NOMO-1 treated with DMSO at 0.1 percent for 48 hours (cell line): ENCODE measurements around the gene YPEL3.
"Not testable (repeated sequence)": the region's sequence is repeated elsewhere in the genome, so short reads cannot be mapped to it uniquely, and the experiment has no call there.

Experiments used
- DNase-seq: peaks from one replicate; lab custom pipeline; 2025; ENCODE audit not compliant: unreplicated experiment; lab: John Stamatoyannopoulos, UW

The YPEL3 gene, protein sequence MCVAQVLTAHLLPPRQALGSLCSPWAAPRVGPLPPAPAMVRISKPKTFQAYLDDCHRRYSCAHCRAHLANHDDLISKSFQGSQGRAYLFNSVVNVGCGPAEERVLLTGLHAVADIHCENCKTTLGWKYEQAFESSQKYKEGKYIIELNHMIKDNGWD

DNA sequence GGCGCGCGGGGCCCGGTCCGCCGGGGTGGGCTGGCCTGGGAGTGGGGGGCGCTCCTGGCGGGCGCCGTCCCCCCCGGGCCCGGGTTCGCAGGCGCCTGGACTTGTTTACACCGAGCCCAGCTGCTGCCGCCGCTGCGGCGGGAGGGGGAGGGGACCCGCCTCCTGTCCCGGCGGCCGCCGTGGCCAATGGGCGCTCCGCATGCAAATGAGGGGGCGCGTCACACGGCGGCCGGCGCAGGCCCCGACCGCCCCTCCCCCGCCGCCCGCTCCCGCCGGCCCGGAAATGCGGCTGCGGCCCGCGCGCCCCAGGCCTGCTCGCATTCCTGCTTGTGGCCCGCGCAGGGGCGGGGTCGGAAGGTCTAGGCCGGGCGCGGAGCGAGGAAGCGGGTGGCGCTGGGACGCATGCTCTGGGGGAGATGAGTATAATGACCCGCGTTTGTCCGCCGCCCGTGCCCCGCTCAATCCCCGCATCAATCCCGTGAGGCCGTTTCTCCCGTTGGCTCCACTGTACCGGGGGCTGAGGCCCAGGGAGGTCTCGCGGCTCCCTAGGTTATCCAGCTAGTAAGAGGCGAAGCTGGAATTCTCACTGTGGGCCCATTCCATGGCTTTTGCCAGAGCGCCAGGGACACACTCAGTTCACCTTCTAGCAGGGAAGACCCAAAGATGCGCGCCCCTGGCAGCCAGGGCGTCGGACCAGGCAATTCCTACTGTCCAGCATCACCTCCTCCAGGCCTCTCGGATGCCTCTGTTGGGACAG, at the start of gene YPEL3:
Gene YPEL3 (minus strand): TSS at position 109 of the 757 bp plus-strand sequence. CDS start 731 bp downstream, outside the sequence.
- DNase-seq = peak; percentile 80

DNA sequence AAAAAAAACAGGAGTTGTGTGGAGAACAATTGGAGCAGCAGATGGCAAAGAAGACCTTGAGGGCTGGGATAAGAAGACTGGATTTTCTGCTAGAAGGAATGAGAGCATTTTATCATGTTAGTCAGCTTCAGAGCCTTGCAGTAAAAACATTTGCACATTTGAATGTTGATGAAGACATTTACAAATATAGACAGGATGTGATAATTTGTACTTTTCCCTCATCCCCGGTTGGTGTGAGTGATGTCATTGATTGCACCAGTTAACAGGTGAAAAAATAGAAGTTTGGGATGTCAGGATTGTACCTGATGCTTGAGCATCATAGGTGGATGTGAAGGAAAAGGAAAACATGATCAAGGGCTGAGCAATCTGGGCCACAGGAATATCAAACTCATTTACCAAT, 49.6 kb upstream of the YPEL3 start:
- no peak for DNase-seq

DNA sequence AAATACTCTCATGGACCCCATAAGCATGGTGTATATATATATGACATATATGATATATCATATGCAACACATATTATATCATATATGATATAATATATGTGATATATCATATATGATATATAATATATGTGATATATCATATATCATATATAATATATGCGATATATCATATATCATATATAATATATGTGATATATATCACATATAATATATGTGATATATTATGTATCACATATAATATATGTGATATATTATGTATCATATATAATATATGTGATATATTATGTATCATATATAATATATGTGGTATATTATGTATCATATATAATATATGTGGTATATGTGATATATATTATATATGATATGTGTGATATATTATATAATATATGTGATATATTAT, 48.9 kb upstream of the YPEL3 start:
- DNase-seq = no peak

DNA sequence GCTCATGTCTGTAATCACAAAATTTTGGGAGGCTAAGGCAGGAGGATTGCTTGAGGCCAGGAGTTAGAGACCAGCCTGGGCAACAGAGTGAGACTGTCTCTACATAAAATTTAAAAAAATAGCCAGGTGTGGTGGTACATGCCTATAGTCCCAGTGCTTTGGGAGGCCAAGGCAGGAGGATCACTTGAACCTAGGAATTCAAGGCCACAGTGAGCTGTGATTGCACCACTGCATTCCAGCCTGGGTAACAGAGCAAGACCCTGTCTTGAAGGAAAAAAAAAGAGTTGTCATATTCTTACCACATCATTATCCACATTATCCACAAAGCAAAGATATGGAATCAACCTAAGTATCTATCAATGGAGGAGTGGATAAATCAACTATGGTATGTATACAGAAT, 48.0 kb upstream of the YPEL3 start:
- no peak for DNase-seq

DNA sequence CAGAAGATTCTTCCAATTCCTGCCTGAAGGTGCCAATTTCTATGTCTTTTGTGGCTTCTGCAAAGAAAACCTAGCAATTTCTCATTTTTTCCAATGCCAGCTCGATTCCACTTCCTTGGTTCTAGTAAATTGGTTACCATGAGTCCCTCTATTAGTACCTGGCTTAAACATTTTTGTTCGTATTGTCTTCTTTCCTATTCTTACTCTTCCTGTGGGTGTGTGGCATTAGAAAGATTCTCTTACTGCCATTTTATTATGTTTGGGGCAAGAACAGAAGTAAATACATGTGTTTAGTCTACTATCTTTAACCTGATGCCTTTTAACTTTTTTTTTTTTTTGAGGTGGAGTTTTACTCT, 47.3 kb upstream of the YPEL3 start:
- no peak for DNase-seq

DNA sequence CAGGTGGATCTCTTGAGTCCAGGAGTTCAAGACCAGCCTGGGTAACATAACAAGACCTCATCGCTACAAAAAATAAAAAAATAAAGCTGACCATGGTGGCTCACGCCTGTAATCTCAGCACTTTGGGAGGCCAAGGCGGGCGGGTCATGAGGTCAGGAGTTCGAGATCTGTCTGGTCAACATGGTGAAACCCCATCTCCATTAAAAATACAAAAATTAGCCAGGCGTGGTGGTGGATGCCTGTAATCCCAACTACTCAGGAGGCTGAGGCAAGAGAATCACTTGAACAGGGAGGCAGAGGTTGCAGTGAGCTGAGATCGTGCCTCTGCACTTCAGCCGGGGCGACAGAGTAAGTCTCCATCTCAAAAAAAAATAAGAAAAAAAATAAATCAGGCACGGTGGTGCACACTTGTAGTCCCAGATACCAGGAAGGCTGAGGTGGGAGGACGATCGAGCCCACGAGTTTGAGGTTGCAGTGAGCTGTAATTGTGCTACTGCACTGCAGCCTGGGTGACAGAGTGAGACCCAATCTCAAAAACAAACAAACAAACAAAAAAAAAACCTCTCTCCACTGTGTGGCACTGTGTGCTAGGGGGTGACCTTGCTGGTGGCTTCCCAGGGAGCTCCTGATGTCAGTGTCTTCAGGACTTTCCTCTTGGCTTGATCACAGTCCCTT, 46.8 kb upstream of the YPEL3 start:
- peak; percentile 6 for DNase-seq

DNA sequence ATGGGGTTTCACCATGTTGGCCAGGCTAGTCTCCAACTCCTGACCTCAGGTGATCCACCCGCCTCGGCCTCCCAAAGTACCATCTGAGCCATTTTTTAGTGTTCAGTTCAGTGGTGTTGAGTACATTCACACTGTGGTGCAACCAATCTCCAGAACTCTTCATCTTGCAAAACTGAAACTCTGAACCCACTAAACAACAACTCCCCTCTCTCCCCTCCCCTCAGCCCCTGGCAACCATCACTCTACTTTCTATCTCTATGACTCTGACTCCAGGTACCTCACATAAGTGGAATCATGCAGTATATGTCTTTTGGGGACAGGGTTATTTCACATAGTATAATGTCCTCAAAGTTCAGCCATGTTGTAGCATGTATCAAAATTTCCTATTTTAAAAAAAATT, 45.7 kb upstream of the YPEL3 start:
- no peak for DNase-seq

DNA sequence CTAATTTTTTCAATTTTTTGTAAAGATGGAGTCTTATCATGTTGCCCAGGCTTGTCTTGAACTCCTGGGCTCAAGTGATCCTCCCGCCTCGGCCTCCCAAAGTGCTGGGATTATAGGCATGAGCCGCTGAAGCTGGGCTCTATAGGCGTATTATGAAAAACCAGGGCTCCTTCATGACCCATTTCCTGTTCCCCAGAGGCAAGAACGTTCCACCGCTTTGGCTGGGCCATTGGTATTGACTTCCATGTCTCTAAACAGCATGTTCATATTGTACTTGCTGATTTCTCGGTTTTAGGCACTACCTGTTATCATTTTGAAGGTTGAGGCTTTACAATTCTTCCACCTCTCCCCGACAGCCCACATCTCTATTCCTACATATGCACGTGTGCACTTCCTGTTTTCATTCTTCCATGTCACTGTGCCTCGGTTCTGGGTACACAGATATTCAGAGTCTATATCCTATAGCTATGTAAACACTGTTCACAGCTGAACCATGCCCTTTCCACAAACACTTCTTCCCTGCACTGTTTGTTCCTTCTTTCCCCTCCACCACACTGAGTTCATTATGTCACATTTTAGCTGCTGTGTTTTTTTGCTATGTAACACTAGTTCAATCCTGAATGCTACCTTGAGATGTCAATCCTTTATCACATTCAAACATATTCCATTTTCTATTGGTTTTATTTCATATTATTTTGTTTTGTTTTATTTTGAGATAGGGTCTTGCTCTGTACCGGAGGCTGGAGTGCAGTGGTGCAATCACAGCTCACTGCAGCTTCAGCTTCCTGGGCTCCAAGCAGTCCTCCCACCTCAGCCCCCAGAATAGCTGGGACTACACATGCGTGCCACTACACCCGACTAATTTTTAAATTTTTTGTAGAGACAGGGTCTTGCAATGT, 43.8 kb upstream of the YPEL3 start:
- peak; percentile 11 for DNase-seq

DNA sequence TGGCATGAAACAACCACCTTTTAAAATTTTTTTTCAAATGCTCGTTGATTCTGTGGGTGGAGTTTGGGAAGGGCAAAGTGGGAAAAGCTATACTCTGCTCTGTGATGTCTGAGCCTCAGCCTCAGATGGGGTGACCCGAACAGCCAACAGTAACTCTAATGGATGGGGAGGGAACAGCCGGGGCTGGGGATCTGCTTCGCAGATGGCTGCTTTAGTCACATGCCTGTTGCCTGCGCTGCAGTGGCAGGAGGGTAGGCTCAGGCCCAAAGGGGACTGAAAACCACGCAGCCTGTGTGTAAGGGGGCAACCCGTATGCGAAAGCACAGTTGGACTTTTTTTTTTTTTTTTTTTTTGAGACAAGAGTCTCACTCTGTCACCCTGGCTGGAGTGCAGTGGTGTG, 41.9 kb upstream of the YPEL3 start:
- DNase-seq = no peak

DNA sequence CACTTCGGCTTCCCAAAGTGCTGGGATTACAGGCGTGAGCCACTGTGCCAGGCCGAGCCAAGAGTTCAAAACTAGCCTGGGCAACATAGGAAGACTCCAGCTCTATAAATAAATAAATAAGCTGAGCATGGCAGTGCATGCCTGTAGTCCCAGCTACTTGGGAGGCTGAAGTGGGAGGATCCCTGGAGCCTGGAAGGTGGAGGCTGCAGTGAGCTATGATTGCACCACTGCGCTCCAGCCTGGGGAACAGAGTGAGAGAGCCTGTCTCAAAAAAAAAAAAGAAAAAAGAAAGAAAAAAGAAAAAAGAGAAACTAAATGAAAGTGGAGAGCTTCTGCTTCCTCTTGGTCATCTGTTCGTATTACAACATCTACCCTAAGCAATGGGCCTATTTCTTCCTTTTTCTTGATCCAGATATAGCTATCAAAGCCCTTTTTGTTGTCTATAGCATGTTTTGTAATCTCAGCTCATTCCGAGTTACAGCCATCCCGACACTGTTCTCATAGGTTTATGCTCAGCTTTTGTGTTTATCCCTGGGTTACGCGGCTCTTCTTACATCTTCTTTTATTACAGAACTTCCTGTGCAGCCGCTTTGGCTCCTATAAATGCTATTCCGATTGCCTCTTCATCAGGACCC, 41.1 kb upstream of the YPEL3 start:
- peak; percentile 85 for DNase-seq

DNA sequence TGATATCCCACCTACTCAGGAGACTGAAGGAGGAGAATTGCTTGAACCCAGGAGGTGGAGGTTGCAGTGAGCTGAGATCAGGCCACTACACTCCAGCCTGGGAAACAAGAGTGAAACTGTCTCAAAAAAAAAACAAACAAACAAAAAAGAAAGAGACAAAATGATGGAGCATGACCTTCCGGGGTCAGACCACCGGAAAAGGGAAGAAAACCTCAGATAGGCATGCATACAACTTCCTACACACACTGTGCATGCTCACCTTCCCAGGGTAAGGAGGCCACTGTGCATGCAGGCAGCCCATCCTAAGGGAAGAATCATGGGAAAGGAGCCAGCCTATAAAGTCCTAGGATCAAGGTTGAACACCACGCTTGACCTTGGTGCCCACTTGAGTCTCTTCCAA, 36.6 kb upstream of the YPEL3 start:
- no peak for DNase-seq

DNA sequence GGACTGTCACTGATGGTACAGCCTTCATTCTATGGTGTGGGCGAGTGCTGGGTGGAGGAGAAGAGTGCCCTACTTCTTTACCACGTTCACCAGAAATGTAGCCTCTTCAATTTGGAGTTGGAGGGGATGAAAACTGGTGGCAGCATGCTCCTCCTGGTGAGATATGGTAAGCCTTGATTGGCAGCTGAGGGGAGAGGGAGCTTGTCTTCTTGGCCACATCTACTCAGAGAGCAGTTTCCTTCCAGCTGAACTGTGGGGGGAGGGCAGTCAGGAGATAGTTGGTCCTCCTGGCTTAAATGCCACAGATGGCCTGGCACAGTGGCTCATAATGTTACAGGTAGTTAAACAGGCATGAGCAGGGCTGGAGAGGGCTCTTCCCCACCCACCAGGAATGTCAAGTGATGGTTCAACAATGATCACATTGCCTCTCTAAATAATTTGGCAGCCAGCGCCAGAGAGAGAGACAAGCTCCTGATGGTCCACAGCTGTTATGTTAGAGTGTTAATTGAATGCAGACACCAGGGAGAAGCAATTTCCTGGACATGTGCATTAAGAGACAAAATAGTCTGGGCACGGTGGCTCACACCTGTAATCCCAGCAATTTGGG, 36.0 kb upstream of the YPEL3 start:
- DNase-seq = no peak

DNA sequence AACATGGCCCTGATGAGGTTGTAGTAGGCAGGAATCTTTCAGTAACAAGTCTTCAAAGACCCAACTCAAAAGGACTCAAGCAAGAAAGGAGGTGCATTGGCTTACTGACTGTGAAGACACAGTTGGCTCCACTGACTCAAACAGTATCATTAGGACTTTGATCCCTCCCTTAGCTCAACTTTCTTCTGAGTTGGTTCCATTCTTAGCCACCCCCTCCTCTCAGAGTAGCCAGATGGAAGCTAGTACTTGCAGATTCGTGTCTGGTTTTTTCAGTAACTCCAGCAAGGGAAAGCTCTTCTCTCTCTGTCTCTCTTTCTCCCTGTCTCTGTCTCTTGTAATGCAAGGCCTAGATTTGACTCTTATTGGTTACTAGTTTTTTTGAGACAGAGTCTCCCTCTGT, 32.0 kb upstream of the YPEL3 start:
- DNase-seq = no peak

DNA sequence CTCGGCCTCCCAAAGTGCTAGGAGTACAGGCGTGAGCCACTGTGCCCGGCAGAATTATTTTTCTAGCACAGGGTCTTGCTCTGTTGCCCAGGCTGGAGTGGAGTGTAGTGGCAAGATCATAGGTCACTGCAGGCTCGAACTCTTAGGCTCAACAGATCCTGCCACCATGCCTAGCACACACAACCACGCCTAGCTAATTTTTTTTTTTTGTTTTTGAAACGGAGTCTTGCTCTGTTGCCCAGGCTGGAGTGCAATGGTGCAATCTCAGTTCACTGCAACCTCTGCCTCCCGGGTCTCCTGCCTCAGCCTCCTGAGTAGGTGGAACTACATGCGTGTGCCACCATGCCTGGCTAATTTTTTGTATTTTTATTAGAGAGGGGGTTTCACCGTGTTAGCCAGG, 29.7 kb upstream of the YPEL3 start:
- not testable (repeated sequence) for DNase-seq

DNA sequence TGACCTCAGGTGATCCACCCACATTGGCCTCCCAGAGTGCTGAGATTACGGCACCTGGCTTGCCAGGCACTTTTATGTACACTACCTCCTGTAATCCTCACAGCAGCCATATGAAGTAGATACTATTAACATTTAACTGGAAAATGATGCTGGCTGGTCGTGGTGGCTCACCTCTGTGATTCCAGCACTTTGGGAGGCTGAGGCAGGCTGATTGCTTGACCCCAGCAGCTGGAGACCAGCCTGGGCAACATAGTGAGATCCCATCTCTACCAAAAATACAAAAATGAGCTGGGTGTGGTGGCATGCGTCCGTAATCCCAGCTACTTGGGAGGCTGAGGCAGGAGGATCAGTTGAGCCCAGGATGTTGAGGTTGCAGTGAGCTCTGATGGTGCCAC, 29.0 kb upstream of the YPEL3 start:
- no peak for DNase-seq

DNA sequence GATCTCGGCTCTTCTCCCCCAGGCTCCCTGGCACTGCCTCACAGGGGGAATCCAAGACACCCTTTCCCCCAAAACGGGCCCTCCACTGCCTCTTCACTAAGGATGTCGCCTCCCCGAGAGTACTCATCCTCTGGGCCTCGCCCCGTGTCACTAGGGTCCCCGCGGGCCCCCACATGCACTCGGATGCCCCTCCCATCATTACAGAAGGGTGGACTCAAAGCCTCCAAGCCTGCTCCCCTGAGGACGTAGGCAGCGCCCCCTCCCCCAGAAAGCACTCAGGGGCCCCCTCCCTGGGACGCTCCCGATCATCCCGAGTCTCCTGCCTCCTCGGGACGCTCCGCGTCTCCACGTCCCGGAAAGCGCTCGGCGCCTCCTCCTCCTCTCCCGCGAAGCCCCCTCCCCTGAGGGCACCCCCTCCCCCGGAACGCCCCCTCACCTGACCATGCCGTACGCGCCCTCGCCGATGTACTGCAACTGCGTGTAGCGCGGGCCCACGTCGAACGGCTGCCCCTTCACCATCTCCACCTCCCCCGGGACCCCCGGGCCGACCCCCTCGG, 26.7 kb upstream of the YPEL3 start:
- no peak for DNase-seq

DNA sequence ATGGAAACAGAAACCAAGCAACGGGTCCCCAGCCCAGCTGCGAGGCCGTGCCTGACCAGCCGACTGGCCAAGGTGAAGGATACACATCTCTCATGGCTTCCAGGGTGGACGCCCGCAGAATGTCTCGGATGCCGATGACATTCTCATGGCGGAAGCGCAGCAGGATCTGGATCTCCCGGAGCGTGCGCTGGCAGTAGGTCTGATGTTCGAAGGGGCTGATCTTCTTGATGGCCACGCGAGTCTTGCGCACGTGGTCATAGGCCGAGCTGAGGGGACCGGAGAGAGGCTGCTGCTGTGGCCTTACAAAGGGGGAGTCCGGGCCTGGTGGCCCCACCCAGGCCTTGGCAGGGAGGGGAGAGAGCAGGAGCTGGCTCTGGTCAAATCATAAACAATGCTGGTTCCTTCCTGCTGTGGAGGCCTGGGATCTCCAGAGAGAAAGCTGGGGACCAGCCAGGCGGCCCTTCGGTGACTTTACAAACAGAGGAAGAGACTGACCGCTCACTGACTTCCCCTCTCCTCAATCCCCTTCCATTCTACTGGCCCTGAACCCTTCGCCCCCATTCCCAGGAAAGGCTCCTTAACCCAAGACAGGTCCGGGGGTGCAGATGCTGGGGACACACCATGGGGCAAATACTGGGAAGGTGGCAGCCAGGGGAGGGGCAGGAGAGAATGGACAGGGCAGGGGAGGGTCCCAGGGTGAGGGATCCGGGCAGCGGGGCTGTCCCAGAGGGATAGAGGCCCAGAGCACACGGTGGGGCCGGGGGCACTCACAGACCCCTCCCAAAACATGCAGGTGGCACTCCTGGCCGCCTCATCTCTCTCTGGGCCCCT, 25.9 kb upstream of the YPEL3 start:
- DNase-seq = no peak

DNA sequence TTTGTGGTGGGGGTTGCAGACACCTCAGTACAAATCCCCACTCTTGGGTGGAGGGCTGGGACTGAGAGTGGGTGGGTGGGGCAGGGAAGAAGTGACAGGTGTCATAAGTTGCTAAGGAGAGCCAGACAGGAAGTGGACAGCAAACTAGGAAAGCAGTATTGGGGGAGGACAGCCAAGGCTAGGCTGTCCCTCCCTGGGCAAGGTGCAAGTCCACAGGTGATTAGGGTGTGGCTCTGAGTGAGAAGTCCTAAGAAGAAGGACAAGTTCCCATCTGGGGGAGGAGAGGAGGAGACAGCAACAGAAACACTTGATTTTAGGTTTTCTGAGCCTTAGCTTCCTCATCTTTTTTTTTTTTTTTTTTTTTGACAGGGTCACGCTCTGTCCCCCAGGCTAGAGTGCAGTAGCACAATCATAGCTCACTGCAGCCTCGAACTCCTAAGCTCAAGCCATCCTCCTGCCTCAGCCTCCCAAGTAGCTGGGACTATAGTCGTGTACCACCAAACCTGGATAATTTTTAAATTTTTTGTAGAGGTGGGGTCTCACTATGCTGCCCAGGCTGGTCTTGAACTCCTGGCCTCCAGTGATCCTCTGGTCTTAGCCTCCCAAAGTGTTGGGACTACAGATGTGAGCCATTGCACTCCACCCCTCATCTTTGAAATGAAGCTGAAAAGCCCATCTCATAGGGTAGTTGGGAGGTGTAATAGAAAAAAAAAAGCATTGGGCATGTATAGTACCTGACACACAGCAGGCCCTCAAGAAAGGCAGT, 24.5 kb upstream of the YPEL3 start:
- DNase-seq = no peak

DNA sequence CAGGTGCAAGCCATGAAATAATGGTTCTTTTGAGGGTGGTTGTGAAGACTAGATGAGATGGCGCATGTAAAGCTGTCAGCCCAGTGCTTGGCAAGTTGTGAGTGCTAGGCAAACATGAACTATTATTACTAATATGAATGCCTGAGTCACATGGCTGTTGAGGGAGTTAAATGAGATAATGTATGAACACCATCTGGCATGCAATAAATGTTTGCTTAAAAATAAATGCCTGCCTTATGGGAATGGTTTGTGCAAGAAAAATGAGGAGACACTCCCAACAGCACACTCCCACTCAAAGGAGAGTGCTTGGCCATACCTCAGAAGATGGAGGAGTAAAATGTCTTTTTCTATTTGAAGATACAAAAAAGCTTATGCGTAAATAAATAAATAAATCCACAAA, 23.4 kb upstream of the YPEL3 start:
- DNase-seq = no peak
